Tibial nerve (tissue), 4 donors: Measurements from ENCODE around the gene SUMO4.

ENCODE experiments used
- CTCF ChIP-seq, 5 experiments: fragments of 200-600 bp in 3 of 5; fragments of 450-650 bp in 2 of 5; sonication (generic) in 3 of 5; IDR thresholded peaks; one replicate each; pipeline ENCODE4 v1.5.1; 2016 to 2019; ENCODE audit warnings: antibody characterized with exemption in 5 of 5, mild to moderate bottlenecking in 3 of 5, moderate library complexity in 2 of 5
- EP300 ChIP-seq, 2 donors: sonication (generic); formaldehyde crosslinking; IDR thresholded peaks; one replicate each; pipeline ENCODE4 v1.6.1; 2017; ENCODE audit warnings: antibody characterized with exemption in 2 of 2, mild to moderate bottlenecking in 1 of 2
- POLR2A ChIP-seq, 2 donors: fragments of 450-650 bp; IDR thresholded peaks; one replicate each; pipeline ENCODE4 v1.6.1; 2017; ENCODE audit warnings: antibody characterized with exemption in 2 of 2, mild to moderate bottlenecking in 2 of 2, moderate library complexity in 2 of 2

GRCh38 chr6:149441740-149442139, 41.7 kb downstream of the SUMO4 start:
- TF ChIP-seq POLR2A (IDR thresholded peaks at IDR 0.05) (no peak), CTCF (IDR thresholded peaks at IDR 0.05) (no peak), EP300 (IDR thresholded peaks at IDR 0.05) (no peak)
